HCT116 (cell line): ENCODE results near the gene EPB41L5. TPM values are rescaled to one million over a fixed set of nuclear protein-coding genes. Genes with fewer than 3 reads are reported as not detected.

ENCODE experiments used
- ATAC-seq: fragments of 200-7000 bp; cut with Tn5 transposase; 2 replicates; pipeline ENCODE4 v1.9.1; 2020; ENCODE audit warnings: mild to moderate bottlenecking, moderate library complexity
- BruUV-seq: library from RNA; stranded (reverse); fragments of 400-500 nt; replicated peaks from 2 replicates; lab custom pipeline; 2021; lab: Mats Ljungman, UMichigan
- CTCF ChIA-PET: fragments of 300-600 bp; sonication (Branson Sonifier 250); formaldehyde crosslinking; loops from one replicate; lab custom pipeline; 2021; ENCODE audit warnings: antibody characterized with exemption; lab: Charles Lee
- POLR2A ChIA-PET: fragments of 300-600, 350-600 bp; sonication (Branson Sonifier 250); formaldehyde crosslinking; loops from one replicate; lab custom pipeline; 2021; ENCODE audit warnings: antibody characterized with exemption; lab: Charles Lee
- RAD21 ChIA-PET, 2 experiments: fragments of 300-600 bp; sonication (Branson Sonifier 250); formaldehyde crosslinking; loops; one replicate each; lab custom pipeline; 2023; ENCODE audit warnings: low total read pairs in 2 of 2; ENCODE audit not compliant: uncharacterized antibody in 2 of 2, unreplicated experiment in 2 of 2, low non-redundant PET in 1 of 2; lab: Charles Lee
- DNase-seq: peaks from one replicate; pipeline ENCODE4 v3.0.0-alpha.2; 2010; ENCODE audit warnings: low read depth, low spot score
- H2AFZ ChIP-seq: fragments of 200-600 bp; shearing (Covaris generic), sonication (generic); 2 replicates; pipeline ENCODE4 v1.6.1; 2017; ENCODE audit warnings: low read depth, mixed run types, mixed read lengths, antibody characterized with exemption, low read length; ENCODE audit not compliant: poor library complexity, severe bottlenecking
- H3K27ac ChIP-seq: 2 replicates; pipeline ENCODE4 v1.5.1; 2012; ENCODE audit warnings: low read depth, low read length
- H3K27me3 ChIP-seq: fragments of 200-600 bp; sonication (generic); 2 replicates; pipeline ENCODE4 v1.6.1; 2016; ENCODE audit warnings: mixed run types, low read length, mixed read lengths; ENCODE audit not compliant: insufficient read depth
- H3K36me3 ChIP-seq, 2 experiments: fragments of 200-500 bp in 1 of 2; fragments of 200-600 bp in 1 of 2; sonication (Bioruptor generic) in 1 of 2; sonication (generic) in 1 of 2; 2 replicates each; pipeline versions ENCODE4 v1.5.1 to v1.6.1; 2014 to 2016; ENCODE audit warnings: low read length in 2 of 2, inconsistent platforms in 1 of 2, mixed read lengths in 1 of 2, mixed run types in 1 of 2; ENCODE audit not compliant: insufficient read depth in 2 of 2, control insufficient read depth in 1 of 2
- H3K4me1 ChIP-seq, 2 experiments: fragments of 200-600 bp in 1 of 2; sonication (generic) in 1 of 2; 2 replicates each; pipeline versions ENCODE4 v1.5.1 to v1.6.1; 2012 to 2017; ENCODE audit warnings: low read length in 2 of 2, inconsistent platforms in 1 of 2, mild to moderate bottlenecking in 1 of 2, mixed read lengths in 1 of 2, mixed run types in 1 of 2, moderate library complexity in 1 of 2; ENCODE audit not compliant: insufficient read depth in 2 of 2, control insufficient read depth in 1 of 2
- H3K4me2 ChIP-seq: fragments of 200-600 bp; sonication (generic); 2 replicates; pipeline ENCODE4 v1.6.1; 2017; ENCODE audit warnings: mixed run types, low read length, mixed read lengths
- H3K4me3 ChIP-seq, 2 experiments: fragments of 200-600 bp in 1 of 2; sonication (generic) in 1 of 2; replicated peaks in 1 of 2; 2 replicates each; pipeline ENCODE4 v1.5.1; 2011 to 2016; ENCODE audit warnings: low read length in 2 of 2, control low read depth in 1 of 2, low read depth in 1 of 2, mild to moderate bottlenecking in 1 of 2, mixed read lengths in 1 of 2, mixed run types in 1 of 2
- H3K79me2 ChIP-seq: fragments of 200-600 bp; sonication (generic); 2 replicates; pipeline ENCODE4 v1.6.1; 2017; ENCODE audit warnings: mild to moderate bottlenecking, mixed run types, low read length, moderate library complexity, mixed read lengths; ENCODE audit not compliant: insufficient read depth
- H3K9ac ChIP-seq: fragments of 200-600 bp; sonication (generic); 2 replicates; pipeline ENCODE4 v1.6.1; 2016; ENCODE audit warnings: low read length, mixed read lengths
- H3K9me2 ChIP-seq: fragments of 200-600 bp; sonication (generic), shearing (Covaris generic); 2 replicates; pipeline ENCODE4 v1.6.1; 2017; ENCODE audit warnings: mixed run types, mild to moderate bottlenecking, moderate library complexity; ENCODE audit not compliant: insufficient read depth
- H3K9me3 ChIP-seq, 2 experiments: fragments of 200-500 bp in 1 of 2; fragments of 200-600 bp in 1 of 2; sonication (Bioruptor generic) in 1 of 2; sonication (generic) in 1 of 2; 2 replicates each; pipeline ENCODE4 v1.6.1; 2014 to 2017; ENCODE audit warnings: low read length in 2 of 2, mixed read lengths in 2 of 2, inconsistent platforms in 1 of 2, low read depth in 1 of 2, mild to moderate bottlenecking in 1 of 2, mixed run types in 1 of 2, moderate library complexity in 1 of 2; ENCODE audit not compliant: control insufficient read depth in 1 of 2, insufficient read depth in 1 of 2
- H4K20me1 ChIP-seq: fragments of 200-600 bp; sonication (generic), shearing (Covaris generic); 2 replicates; pipeline ENCODE4 v1.6.1; 2017; ENCODE audit warnings: mixed run types, mild to moderate bottlenecking, moderate library complexity; ENCODE audit not compliant: insufficient read depth
- ATF3 ChIP-seq: IDR thresholded peaks from 2 replicates; pipeline ENCODE4 v1.6.1; 2012
- EZH2 ChIP-seq: fragments of 200-600 bp; sonication (generic); IDR thresholded peaks from 2 replicates; pipeline ENCODE4 v1.6.1; 2017; ENCODE audit warnings: antibody characterized with exemption, mixed run types
- EZH2phosphoT487 ChIP-seq: fragments of 200-600 bp; IDR thresholded peaks from 2 replicates; pipeline ENCODE4 v1.6.1; 2018; ENCODE audit warnings: antibody characterized with exemption, borderline replicate concordance
- SRF ChIP-seq: IDR thresholded peaks from 2 replicates; pipeline ENCODE4 v1.6.1; 2012; ENCODE audit warnings: low read depth
- ZFX ChIP-seq: fragments of 450-650 bp; IDR thresholded peaks from 2 replicates; pipeline ENCODE4 v1.6.1; 2017
- intact Hi-C: fragments of 100-400 bp; cut with micrococcal nuclease; formaldehyde crosslinking; loops from 2 replicates; pipeline ENCODE4 v1.10.0; 2022
- total RNA-seq: library from RNA; stranded (reverse); gene quantifications from one replicate; pipeline ENCODE4 v1.2.1, GENCODE V29; 2021; ENCODE audit not compliant: unreplicated experiment
- TF ChIP-seq, protein P1 (sequence below), 3 experiments: fragments of 200-600 bp in 1 of 3; sonication (generic) in 1 of 3; IDR thresholded peaks in 2 of 3; conservative IDR thresholded peaks in 1 of 3; 2 replicates each; pipeline ENCODE4 v1.5.1; 2012 to 2017; ENCODE audit warnings: low read depth in 2 of 3, low read length in 2 of 3, antibody characterized with exemption in 1 of 3, borderline replicate concordance in 1 of 3, control low read depth in 1 of 3, mild to moderate bottlenecking in 1 of 3, mixed read lengths in 1 of 3, mixed run types in 1 of 3, moderate library complexity in 1 of 3; ENCODE audit not compliant: insufficient read depth in 1 of 3
- TF ChIP-seq, protein P2 (sequence below): IDR thresholded peaks from 2 replicates; pipeline ENCODE4 v1.6.1; 2011; ENCODE audit warnings: mild to moderate bottlenecking, low read length, moderate library complexity; ENCODE audit not compliant: insufficient replicate concordance; ENCODE audit errors: extremely low read depth

Gene EPB41L5
- total RNA-seq, 1 experiment from 2014 or later, result 14.7 TPM

- RAD21 ChIA-PET, result no interaction called here
- no peaks in the 10 kb centered on the region for H3K9me2 ChIP-seq
- H3K79me2 ChIP-seq, result no peaks in the 10 kb centered on the region
- CTCF ChIA-PET, result no interaction called here
- intact Hi-C loops, result no loop called here
- no peaks in the 10 kb centered on the region for H3K4me1 ChIP-seq
- no peaks in the 10 kb centered on the region for H3K9me3 ChIP-seq
- no peaks in the 10 kb centered on the region for H4K20me1 ChIP-seq
- no peak overlapping the region for H3K4me3 ChIP-seq
- no peak overlapping the region for H3K4me2 ChIP-seq
- H3K27me3 ChIP-seq, result no peaks in the 10 kb centered on the region
- peaks cover 11 to 16% of the 10 kb centered on the region in 2 experiments; a peak in 3 of 4 replicates for H3K36me3 ChIP-seq
- POLR2A ChIA-PET, result no interaction called here
- no peak overlapping the region for H3K9ac ChIP-seq
- no peak overlapping the region for H3K27ac ChIP-seq
- no peak for ATAC-seq
- TF ChIP-seq, protein P1, sequence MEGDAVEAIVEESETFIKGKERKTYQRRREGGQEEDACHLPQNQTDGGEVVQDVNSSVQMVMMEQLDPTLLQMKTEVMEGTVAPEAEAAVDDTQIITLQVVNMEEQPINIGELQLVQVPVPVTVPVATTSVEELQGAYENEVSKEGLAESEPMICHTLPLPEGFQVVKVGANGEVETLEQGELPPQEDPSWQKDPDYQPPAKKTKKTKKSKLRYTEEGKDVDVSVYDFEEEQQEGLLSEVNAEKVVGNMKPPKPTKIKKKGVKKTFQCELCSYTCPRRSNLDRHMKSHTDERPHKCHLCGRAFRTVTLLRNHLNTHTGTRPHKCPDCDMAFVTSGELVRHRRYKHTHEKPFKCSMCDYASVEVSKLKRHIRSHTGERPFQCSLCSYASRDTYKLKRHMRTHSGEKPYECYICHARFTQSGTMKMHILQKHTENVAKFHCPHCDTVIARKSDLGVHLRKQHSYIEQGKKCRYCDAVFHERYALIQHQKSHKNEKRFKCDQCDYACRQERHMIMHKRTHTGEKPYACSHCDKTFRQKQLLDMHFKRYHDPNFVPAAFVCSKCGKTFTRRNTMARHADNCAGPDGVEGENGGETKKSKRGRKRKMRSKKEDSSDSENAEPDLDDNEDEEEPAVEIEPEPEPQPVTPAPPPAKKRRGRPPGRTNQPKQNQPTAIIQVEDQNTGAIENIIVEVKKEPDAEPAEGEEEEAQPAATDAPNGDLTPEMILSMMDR (IDR thresholded peaks at IDR 0.05 in 2 of 3, conservative IDR thresholded peaks at IDR 0.05 in 1 of 3; ENCODE audit: borderline replicate concordance in 1 of 3, insufficient read depth in 1 of 3, low read depth in 2 of 3, low read length in 2 of 3), result peak in 1 of 3 experiments; percentile 34; a peak in 2 of 6 replicates
- no peak for TF ChIP-seq EZH2phosphoT487
- no peak for TF ChIP-seq SRF
- no peak overlapping the region for H2AFZ ChIP-seq
- BruUV-seq, result no TSS peak
- no peak for DNase-seq
Measured at GRCh38 chr2:120167272-120167671, 154.4 kb downstream of the EPB41L5 start.

DNA sequence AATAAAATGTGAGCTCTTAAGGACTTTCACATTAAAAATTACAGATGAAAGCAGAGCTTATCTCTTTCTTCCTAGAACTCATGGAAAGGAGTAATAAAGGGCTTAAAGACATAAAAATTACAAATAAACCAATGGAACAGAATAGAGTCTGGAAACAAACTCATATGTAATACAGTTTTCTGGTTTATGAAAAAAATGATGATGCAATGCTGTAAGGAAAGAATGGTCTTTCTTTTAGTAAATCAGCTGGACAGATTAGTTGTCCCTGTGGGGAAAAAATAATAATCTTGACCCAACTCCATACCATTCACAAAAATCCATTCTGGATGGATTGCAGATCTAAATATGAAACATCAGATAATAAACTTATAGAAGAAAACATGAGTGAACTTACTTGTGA, 156.1 kb downstream of the EPB41L5 start:
- ChIA-PET RAD21 (no interaction called here), CTCF (interaction anchor here (0.9 to 1.1 kb wide), 2 partner anchors 144 to 466 kb away, joined by 3 read pairs; no protein-coding TSS in a partner anchor), POLR2A (no interaction called here)
- Histone ChIP-seq H3K4me1 (no peaks in the 10 kb centered on the region), H3K36me3 (peaks cover 11 to 16% of the 10 kb centered on the region in 2 experiments; a peak in 3 of 4 replicates), H4K20me1 (no peaks in the 10 kb centered on the region), H3K4me3 (no peak overlapping the region), H2AFZ (no peak overlapping the region), H3K4me2 (no peak overlapping the region), H3K9me2 (no peaks in the 10 kb centered on the region), H3K27ac (no peak overlapping the region), H3K27me3 (no peaks in the 10 kb centered on the region), H3K79me2 (no peaks in the 10 kb centered on the region), H3K9me3 (no peaks in the 10 kb centered on the region), H3K9ac (no peak overlapping the region)
- DNase-seq (no peak), ATAC-seq (no peak)
- BruUV-seq, result no TSS peak
- intact Hi-C loops, result no loop called here
- TF ChIP-seq, protein P1 (IDR thresholded peaks at IDR 0.05 in 2 of 3, conservative IDR thresholded peaks at IDR 0.05 in 1 of 3; ENCODE audit: borderline replicate concordance in 1 of 3, insufficient read depth in 1 of 3, low read depth in 2 of 3, low read length in 2 of 3), result no peak
- TF ChIP-seq ZFX (no peak), ATF3 (no peak), EZH2 (no peak)
- TF ChIP-seq, protein P2, sequence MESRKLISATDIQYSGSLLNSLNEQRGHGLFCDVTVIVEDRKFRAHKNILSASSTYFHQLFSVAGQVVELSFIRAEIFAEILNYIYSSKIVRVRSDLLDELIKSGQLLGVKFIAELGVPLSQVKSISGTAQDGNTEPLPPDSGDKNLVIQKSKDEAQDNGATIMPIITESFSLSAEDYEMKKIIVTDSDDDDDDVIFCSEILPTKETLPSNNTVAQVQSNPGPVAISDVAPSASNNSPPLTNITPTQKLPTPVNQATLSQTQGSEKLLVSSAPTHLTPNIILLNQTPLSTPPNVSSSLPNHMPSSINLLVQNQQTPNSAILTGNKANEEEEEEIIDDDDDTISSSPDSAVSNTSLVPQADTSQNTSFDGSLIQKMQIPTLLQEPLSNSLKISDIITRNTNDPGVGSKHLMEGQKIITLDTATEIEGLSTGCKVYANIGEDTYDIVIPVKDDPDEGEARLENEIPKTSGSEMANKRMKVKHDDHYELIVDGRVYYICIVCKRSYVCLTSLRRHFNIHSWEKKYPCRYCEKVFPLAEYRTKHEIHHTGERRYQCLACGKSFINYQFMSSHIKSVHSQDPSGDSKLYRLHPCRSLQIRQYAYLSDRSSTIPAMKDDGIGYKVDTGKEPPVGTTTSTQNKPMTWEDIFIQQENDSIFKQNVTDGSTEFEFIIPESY, result no peak
